GM12891 (cell line): ENCODE measurements around the gene TMEM132E.

Experiments
- POLR2A ChIP-seq: IDR thresholded peaks from 2 replicates; pipeline ENCODE4 v1.6.1; 2011; ENCODE audit warnings: low read depth, low read length, control low read depth
- POLR2AphosphoS5 ChIP-seq: IDR thresholded peaks from 2 replicates; pipeline ENCODE4 v1.6.1; 2011; ENCODE audit warnings: low read depth, low read length, control low read depth

DNA sequence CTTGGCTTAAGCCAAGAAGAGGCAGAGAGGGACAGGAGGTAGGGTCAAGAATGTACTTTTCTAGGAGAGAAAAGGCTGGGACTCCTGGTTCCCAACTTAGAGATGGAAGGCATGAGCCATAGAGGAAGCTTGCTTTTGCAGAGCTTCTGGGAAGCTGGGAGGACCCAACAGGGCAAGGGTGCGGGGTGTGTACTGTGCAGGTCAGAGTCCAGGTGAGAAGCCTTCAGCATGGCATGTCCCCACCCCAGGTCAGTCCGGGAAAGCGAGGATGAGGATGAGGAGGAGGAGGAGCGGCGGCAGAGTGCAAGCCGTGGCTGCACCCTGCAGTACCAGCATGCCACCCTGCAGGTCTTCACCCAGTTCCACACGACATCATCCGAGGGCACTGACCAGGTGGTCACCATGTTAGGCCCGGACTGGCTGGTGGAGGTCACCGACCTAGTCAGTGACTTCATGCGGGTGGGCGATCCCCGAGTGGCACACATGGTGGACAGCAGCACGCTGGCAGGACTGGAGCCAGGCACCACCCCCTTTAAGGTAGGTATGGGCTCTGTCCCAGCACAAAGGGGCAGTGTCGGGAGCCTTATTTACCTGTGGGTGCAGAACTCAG lies 55.3 kb downstream of the TMEM132E start:
- no peak for TF ChIP-seq POLR2AphosphoS5
- no peak for TF ChIP-seq POLR2A
